Neural progenitor cell (in vitro differentiated cells): Measurements from ENCODE around the gene SLC23A2.

Experiments
- EZH2 ChIP-seq: fragments of 200-600 bp; sonication (generic); IDR thresholded peaks from 2 replicates; pipeline ENCODE4 v1.6.1; 2017; ENCODE audit warnings: antibody characterized with exemption, mild to moderate bottlenecking, moderate library complexity
- EZH2phosphoT487 ChIP-seq: fragments of 200-600 bp; sonication (generic); IDR thresholded peaks from 2 replicates; pipeline ENCODE4 v1.6.1; 2017; ENCODE audit warnings: antibody characterized with exemption
- TF ChIP-seq, protein P1 (sequence below): fragments of 200-600 bp; sonication (generic); IDR thresholded peaks from 2 replicates; pipeline ENCODE4 v1.5.1; 2017; ENCODE audit warnings: antibody characterized with exemption, mild to moderate bottlenecking

- TF ChIP-seq, protein P1, sequence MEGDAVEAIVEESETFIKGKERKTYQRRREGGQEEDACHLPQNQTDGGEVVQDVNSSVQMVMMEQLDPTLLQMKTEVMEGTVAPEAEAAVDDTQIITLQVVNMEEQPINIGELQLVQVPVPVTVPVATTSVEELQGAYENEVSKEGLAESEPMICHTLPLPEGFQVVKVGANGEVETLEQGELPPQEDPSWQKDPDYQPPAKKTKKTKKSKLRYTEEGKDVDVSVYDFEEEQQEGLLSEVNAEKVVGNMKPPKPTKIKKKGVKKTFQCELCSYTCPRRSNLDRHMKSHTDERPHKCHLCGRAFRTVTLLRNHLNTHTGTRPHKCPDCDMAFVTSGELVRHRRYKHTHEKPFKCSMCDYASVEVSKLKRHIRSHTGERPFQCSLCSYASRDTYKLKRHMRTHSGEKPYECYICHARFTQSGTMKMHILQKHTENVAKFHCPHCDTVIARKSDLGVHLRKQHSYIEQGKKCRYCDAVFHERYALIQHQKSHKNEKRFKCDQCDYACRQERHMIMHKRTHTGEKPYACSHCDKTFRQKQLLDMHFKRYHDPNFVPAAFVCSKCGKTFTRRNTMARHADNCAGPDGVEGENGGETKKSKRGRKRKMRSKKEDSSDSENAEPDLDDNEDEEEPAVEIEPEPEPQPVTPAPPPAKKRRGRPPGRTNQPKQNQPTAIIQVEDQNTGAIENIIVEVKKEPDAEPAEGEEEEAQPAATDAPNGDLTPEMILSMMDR, result no peak
- TF ChIP-seq EZH2phosphoT487 (no peak), EZH2 (no peak)
Measured at GRCh38 chr20:4950437-4950836, 50.9 kb downstream of the SLC23A2 start.
